Left ventricle myocardium inferior (tissue), 1 donor: ENCODE measurements around the gene GPATCH4. TPM values are rescaled to one million over a fixed set of nuclear protein-coding genes. Genes with fewer than 3 reads are reported as not detected.
"Not testable (repeated sequence)": the region's sequence is repeated elsewhere in the genome, so short reads cannot be mapped to it uniquely, and the experiment has no call there.

Source experiments
- DNase-seq: peaks from one replicate; pipeline ENCODE4 v3.0.0-alpha.2; 2020
- H3K27ac ChIP-seq: fragments of 200-600 bp; replicated peaks from 2 replicates; pipeline ENCODE4 v1.8.0; 2021
- H3K27me3 ChIP-seq: fragments of 200-600 bp; 2 replicates; pipeline ENCODE4 v1.8.0; 2021; ENCODE audit warnings: low read depth
- H3K36me3 ChIP-seq: fragments of 200-600 bp; 2 replicates; pipeline ENCODE4 v1.8.0; 2021
- H3K4me1 ChIP-seq: fragments of 200-600 bp; 2 replicates; pipeline ENCODE4 v1.8.0; 2021
- H3K4me3 ChIP-seq: fragments of 200-600 bp; 2 replicates; pipeline ENCODE4 v1.8.0; 2021; ENCODE audit warnings: mild to moderate bottlenecking, moderate library complexity
- H3K9me3 ChIP-seq: fragments of 200-600 bp; replicated peaks from 2 replicates; pipeline ENCODE4 v1.8.0; 2021
- intact Hi-C: fragments of 100-400 bp; cut with micrococcal nuclease; formaldehyde crosslinking; loops from one replicate; pipeline ENCODE4 v1.11.0; 2022
- total RNA-seq: library from RNA; stranded (reverse); fragmentation: NEBNext Ultra II Directional; extraction: Animal tissue kit (Norgen Biotek cat#: 25700); gene quantifications from one replicate; pipeline ENCODE4 v1.2.1, GENCODE V29; 2021
- TF ChIP-seq, protein P1 (sequence below): fragments of 200-600 bp; IDR thresholded peaks from 2 replicates; pipeline ENCODE4 v1.8.0; 2021; ENCODE audit warnings: antibody characterized with exemption, mild to moderate bottlenecking, borderline replicate concordance
- donor health status: DM: no; HTN: yes; CAD: no; lungs with severe emphysema.

Gene GPATCH4
- total RNA-seq, 1 donor from 2014 or later = 15.1 TPM

DNA sequence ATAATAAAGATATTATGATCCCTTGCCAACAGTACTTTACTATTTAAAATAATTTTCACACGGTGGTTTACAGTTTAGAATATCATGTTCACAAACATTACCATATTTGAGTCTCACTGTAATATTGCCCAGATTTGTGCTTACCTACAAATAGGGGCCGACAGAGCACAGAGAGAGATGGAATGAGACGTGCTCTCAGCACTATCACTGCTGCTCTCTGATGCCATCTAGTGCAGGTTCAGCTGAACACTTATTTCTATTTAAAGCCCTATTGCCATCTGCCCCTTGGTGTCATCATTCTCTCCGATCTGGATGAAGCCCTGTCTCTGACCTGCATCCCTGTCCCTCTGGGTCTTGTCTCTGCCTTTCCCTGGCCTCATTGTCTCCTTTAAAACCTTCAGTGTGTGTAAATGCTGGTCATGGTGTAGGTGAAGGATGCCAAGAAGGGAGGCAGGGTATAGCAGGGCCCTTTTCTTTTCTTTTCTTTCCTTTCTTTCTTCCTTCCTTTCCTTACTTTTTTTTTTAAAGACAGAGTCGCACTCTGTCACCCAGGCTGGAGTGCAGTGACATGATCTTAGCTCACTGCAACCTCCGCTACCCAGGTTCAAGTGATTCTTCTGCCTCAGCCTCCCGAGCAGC is 6.9 kb upstream of the GPATCH4 start:
- Histone ChIP-seq H3K27me3 (peaks cover 7% of the 10 kb centered on the region), H3K4me3 (no peak overlapping the region), H3K27ac (no peak overlapping the region), H3K4me1 (peaks cover 9% of the 10 kb centered on the region), H3K9me3 (no peaks in the 10 kb centered on the region), H3K36me3 (no peaks in the 10 kb centered on the region)
- intact Hi-C loops = loop anchor here (10.0 kb wide), 1 partner anchor 153 kb away; no protein-coding TSS in a partner anchor
- TF ChIP-seq, protein P1, sequence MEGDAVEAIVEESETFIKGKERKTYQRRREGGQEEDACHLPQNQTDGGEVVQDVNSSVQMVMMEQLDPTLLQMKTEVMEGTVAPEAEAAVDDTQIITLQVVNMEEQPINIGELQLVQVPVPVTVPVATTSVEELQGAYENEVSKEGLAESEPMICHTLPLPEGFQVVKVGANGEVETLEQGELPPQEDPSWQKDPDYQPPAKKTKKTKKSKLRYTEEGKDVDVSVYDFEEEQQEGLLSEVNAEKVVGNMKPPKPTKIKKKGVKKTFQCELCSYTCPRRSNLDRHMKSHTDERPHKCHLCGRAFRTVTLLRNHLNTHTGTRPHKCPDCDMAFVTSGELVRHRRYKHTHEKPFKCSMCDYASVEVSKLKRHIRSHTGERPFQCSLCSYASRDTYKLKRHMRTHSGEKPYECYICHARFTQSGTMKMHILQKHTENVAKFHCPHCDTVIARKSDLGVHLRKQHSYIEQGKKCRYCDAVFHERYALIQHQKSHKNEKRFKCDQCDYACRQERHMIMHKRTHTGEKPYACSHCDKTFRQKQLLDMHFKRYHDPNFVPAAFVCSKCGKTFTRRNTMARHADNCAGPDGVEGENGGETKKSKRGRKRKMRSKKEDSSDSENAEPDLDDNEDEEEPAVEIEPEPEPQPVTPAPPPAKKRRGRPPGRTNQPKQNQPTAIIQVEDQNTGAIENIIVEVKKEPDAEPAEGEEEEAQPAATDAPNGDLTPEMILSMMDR = peak; percentile 88
- no peak for DNase-seq

GRCh38 chr1:156607344-156607743 is 6.1 kb upstream of the GPATCH4 start:
- H3K27ac ChIP-seq, H3K36me3 ChIP-seq, H3K4me3 ChIP-seq, H3K9me3 ChIP-seq, DNase-seq, H3K27me3 ChIP-seq: not testable (repeated sequence)
- intact Hi-C loops = loop anchor here (10.0 kb wide), 1 partner anchor 153 kb away; no protein-coding TSS in a partner anchor
- peaks cover 15% of the 10 kb centered on the region for H3K4me1 ChIP-seq

- no peak overlapping the region for H3K4me3 ChIP-seq
- intact Hi-C loops = loop anchor here (10.0 kb wide), 1 partner anchor 148 kb away; no protein-coding TSS in a partner anchor
- TF ChIP-seq, protein P1 = peak; percentile 31
Measured at GRCh38 chr1:156602557-156602993, 1.3 kb upstream of the GPATCH4 start.

GRCh38 chr1:156601892-156602291 is 613 bp upstream of the GPATCH4 start:
- intact Hi-C loops = loop anchor here (10.0 kb wide), 1 partner anchor 147 kb away; no protein-coding TSS in a partner anchor
- DNase-seq = no peak
- Histone ChIP-seq H3K36me3 (peaks cover 13% of the 10 kb centered on the region), H3K27ac (peak overlapping the region; percentile 86), H3K27me3 (no peaks in the 10 kb centered on the region), H3K4me3 (peak overlapping the region; percentile 76), H3K4me1 (peaks cover 30% of the 10 kb centered on the region), H3K9me3 (no peaks in the 10 kb centered on the region)
- TF ChIP-seq, protein P1 = no peak

More at GRCh38 chr1:156602557-156602993, 1.3 kb upstream of the GPATCH4 start:
- Histone ChIP-seq H3K9me3 (no peaks in the 10 kb centered on the region), H3K27ac (no peak overlapping the region), H3K4me1 (peaks cover 30% of the 10 kb centered on the region), H3K27me3 (no peaks in the 10 kb centered on the region), H3K36me3 (peaks cover 10% of the 10 kb centered on the region)
- DNase-seq = no peak

- DNase-seq = no peak
- intact Hi-C loops = loop anchor here (10.0 kb wide), 1 partner anchor 146 kb away; no protein-coding TSS in a partner anchor
- peak overlapping the region; percentile 76 for H3K4me3 ChIP-seq
- H3K27ac ChIP-seq = peak overlapping the region; percentile 86
- H3K4me1 ChIP-seq = peaks cover 30% of the 10 kb centered on the region
- TF ChIP-seq, protein P1 = no peak
- H3K36me3 ChIP-seq = peaks cover 24% of the 10 kb centered on the region
- no peaks in the 10 kb centered on the region for H3K9me3 ChIP-seq
- no peaks in the 10 kb centered on the region for H3K27me3 ChIP-seq
Measured at GRCh38 chr1:156600733-156601121, 552 bp downstream of the GPATCH4 start.

DNA sequence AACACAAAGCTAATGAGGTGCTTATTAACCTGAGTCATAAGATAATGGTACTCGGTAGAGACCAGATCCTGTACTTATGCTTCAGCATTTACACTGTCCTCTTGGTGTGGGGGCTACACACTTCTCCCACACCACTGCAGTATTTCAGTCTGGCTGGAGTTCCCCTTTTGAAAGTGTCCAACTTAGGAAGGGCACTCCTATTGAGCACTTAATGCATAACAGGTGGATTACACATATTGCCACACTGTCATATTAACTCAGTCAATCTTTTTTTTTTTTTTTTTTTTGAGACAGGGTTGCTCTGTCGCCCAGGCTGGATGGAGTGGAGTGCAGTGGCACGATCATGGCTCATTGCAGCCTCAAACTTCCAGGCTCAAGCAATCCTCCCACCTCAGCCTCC is 1.5 kb downstream of the GPATCH4 start:
- intact Hi-C loops = loop anchor here (10.0 kb wide), 1 partner anchor 145 kb away; no protein-coding TSS in a partner anchor
- no peak for DNase-seq
- H3K4me3 ChIP-seq = no peak overlapping the region
- TF ChIP-seq, protein P1 = no peak
- no peak overlapping the region for H3K27ac ChIP-seq
- H3K27me3 ChIP-seq = no peaks in the 10 kb centered on the region
- no peaks in the 10 kb centered on the region for H3K9me3 ChIP-seq
- peaks cover 34% of the 10 kb centered on the region for H3K36me3 ChIP-seq
- H3K4me1 ChIP-seq = peaks cover 30% of the 10 kb centered on the region
